K562 (cell line): ENCODE measurements around the gene TUT1. TPM values are rescaled to one million over a fixed set of nuclear protein-coding genes. Genes with fewer than 3 reads are reported as not detected.

ENCODE experiments used
- FOXP4 ChIP-seq: sonication (generic); formaldehyde crosslinking; IDR thresholded peaks from 2 replicates; pipeline ENCODE4 v1.8.0; 2022; ENCODE audit warnings: mild to moderate bottlenecking, missing genetic modification reagents, borderline replicate concordance
- HDAC3 ChIP-seq: fragments of 450-650 bp; IDR thresholded peaks from 2 replicates; pipeline ENCODE4 v1.6.1; 2018; ENCODE audit warnings: borderline replicate concordance, mild to moderate bottlenecking, moderate library complexity; ENCODE audit not compliant: partially characterized antibody
- IRF2 ChIP-seq: sonication (generic); formaldehyde crosslinking; IDR thresholded peaks from 2 replicates; pipeline ENCODE4 v1.8.1; 2022; ENCODE audit warnings: mild to moderate bottlenecking, missing genetic modification reagents
- IRF9 ChIP-seq: fragments of 450-650 bp; IDR thresholded peaks from 2 replicates; pipeline ENCODE4 v1.6.1; 2016; ENCODE audit warnings: missing biosample characterization, missing genetic modification characterization
- KLF13 ChIP-seq: fragments of 450-650 bp; IDR thresholded peaks from 2 replicates; pipeline ENCODE4 v1.6.1; 2016; ENCODE audit warnings: missing genetic modification characterization, low read depth, mild to moderate bottlenecking, missing compliant biosample characterization, moderate library complexity, borderline replicate concordance
- NELFE ChIP-seq: IDR thresholded peaks from 2 replicates; pipeline ENCODE4 v1.6.1; 2011; ENCODE audit warnings: mild to moderate bottlenecking; ENCODE audit not compliant: insufficient read depth, insufficient read length
- NFRKB ChIP-seq: fragments of 450-650 bp; IDR thresholded peaks from 2 replicates; pipeline ENCODE4 v1.6.1; 2016; ENCODE audit warnings: low read depth
- NFYB ChIP-seq: IDR thresholded peaks from 2 replicates; pipeline ENCODE4 v1.6.1; 2011; ENCODE audit warnings: mild to moderate bottlenecking, moderate library complexity; ENCODE audit not compliant: insufficient read length; ENCODE audit errors: extremely low read depth
- NR2F6 ChIP-seq: fragments of 450-650 bp; formaldehyde crosslinking; IDR thresholded peaks from 2 replicates; pipeline ENCODE4 v1.4.0; 2020; ENCODE audit warnings: mild to moderate bottlenecking
- PCBP2 ChIP-seq: fragments of 200-400 bp; formaldehyde crosslinking; IDR thresholded peaks from 2 replicates; pipeline ENCODE4 v1.6.1; 2018; ENCODE audit warnings: low read length, low read depth, mild to moderate bottlenecking, moderate library complexity; ENCODE audit not compliant: poor library complexity, severe bottlenecking
- PKNOX1 ChIP-seq: fragments of 450-650 bp; IDR thresholded peaks from 2 replicates; pipeline ENCODE4 v1.6.1; 2016
- RHOXF2B ChIP-seq: fragments of 250-450 bp; sonication (Bioruptor Pico); conservative IDR thresholded peaks from 2 replicates; pipeline ENCODE4 v1.5.1; 2021
- WHSC1 ChIP-seq: IDR thresholded peaks from one replicate; pipeline ENCODE4 v1.6.1; 2012; ENCODE audit warnings: low read length, control low read depth, inconsistent platforms
- ZBED1 ChIP-seq: IDR thresholded peaks from 2 replicates; pipeline ENCODE4 v1.6.1; 2014
- ZNF184 ChIP-seq: sonication (generic); formaldehyde crosslinking; IDR thresholded peaks from 2 replicates; pipeline ENCODE4 v1.5.0; 2020; ENCODE audit warnings: missing genetic modification reagents
- ZNF274 ChIP-seq: IDR thresholded peaks from 2 replicates; pipeline ENCODE4 v1.6.1; 2011; ENCODE audit warnings: low read depth, mild to moderate bottlenecking, low read length, moderate library complexity, borderline replicate concordance
- ZNF639 ChIP-seq, 2 experiments: fragments of 200-800 bp in 1 of 2; sonication (Bioruptor generic) in 1 of 2; sonication (generic) in 1 of 2; formaldehyde crosslinking in 1 of 2; IDR thresholded peaks in 1 of 2; conservative IDR thresholded peaks in 1 of 2; 2 replicates each; pipeline versions ENCODE4 v1.5.0 to v1.6.1; 2016 to 2020; ENCODE audit warnings: missing compliant biosample characterization in 1 of 2, missing genetic modification characterization in 1 of 2, missing genetic modification reagents in 1 of 2
- ZNF79 ChIP-seq: fragments of 250-450 bp; sonication (Bioruptor Pico); IDR thresholded peaks from 2 replicates; pipeline ENCODE4 v1.4.0; 2020; ENCODE audit warnings: low read depth, mild to moderate bottlenecking, moderate library complexity
- polyA plus RNA-seq, 8 experiments: library from polyadenylated mRNA; depleted of rRNA in 4 of 8; stranded (reverse) in 5 of 8; unstranded in 3 of 8; fragments of >200 nt; fragmentation: Nextera tagmentation in 2 of 8; fragmentation: Illumina TruSeq in 1 of 8; extraction: Ambion mirVana in 2 of 8; extraction: Trizol in 1 of 8; gene quantifications; 2 replicates each; pipeline versions ENCODE4 v1.2.1 to v1.2.3, GENCODE V29; 2011 to 2014; ENCODE audit warnings: inconsistent platforms in 1 of 8, missing spikeins in 1 of 8
- total RNA-seq, 7 experiments: library from RNA; depleted of rRNA in 6 of 7; stranded (reverse); fragments of >200 nt in 6 of 7; fragmentation: Illumina TruSeq in 2 of 7; extraction: Trizol in 2 of 7; gene quantifications; 2 replicates each; pipeline versions ENCODE4 v1.2.1 to v1.2.3, GENCODE V29; 2011 to 2021; ENCODE audit warnings: low replicate concordance in 1 of 7

TUT1 gene
- total and polyA plus RNA-seq, 9 of the 15 experiments (the other 6 are each of a cell fraction or from before 2014, with no cell fraction given), result 0.66 to 44.3 (median 15.7) TPM

GRCh38 chr11:62602141-62603071 is 11.1 kb upstream of the TUT1 start (continued):
- no peak for TF ChIP-seq IRF2 (CRISPR knock-in tag)
- TF ChIP-seq ZNF639 (CRISPR knock-in tag; conservative IDR thresholded peaks at IDR 0.05 in 1 of 2, IDR thresholded peaks at IDR 0.05 in 1 of 2), result no peak
- TF ChIP-seq KLF13, result no peak
- no peak for TF ChIP-seq HDAC3
- TF ChIP-seq PCBP2, result no peak
- TF ChIP-seq NFRKB, result no peak
- peak; percentile 30; the same call in 1 of the 2 replicates for TF ChIP-seq ZNF274
- TF ChIP-seq NFYB, result no peak
- no peak for TF ChIP-seq IRF9 (tag)
- no peak for TF ChIP-seq NELFE
- no peak for TF ChIP-seq PKNOX1
- no peak for TF ChIP-seq RHOXF2B (CRISPR knock-in tag)
- TF ChIP-seq ZNF79 (CRISPR knock-in tag), result no peak
- no peak for TF ChIP-seq WHSC1
- 0 out of 2 replicates have a peak, but pooled peaks have one; percentile 32 for TF ChIP-seq NR2F6
- TF ChIP-seq FOXP4 (CRISPR knock-in tag), result no peak
- TF ChIP-seq ZBED1, result no peak; the same call in 1 of the 2 replicates
- TF ChIP-seq ZNF184 (CRISPR knock-in tag), result no peak
